GM18505 (cell line): ENCODE data around the gene CFAP90.

ENCODE experiments used
- ATAC-seq: cut with Tn5 transposase; IDR thresholded peaks from one replicate; pipeline ENCODE4 v1.9.1; 2021; ENCODE audit not compliant: unreplicated experiment
- POLR2A ChIP-seq: IDR thresholded peaks from 4 replicates; pipeline ENCODE4 v1.6.1; 2011; ENCODE audit warnings: borderline replicate concordance; ENCODE audit not compliant: insufficient read depth, insufficient read length; ENCODE audit errors: extremely low read depth

Gene CFAP90

DNA sequence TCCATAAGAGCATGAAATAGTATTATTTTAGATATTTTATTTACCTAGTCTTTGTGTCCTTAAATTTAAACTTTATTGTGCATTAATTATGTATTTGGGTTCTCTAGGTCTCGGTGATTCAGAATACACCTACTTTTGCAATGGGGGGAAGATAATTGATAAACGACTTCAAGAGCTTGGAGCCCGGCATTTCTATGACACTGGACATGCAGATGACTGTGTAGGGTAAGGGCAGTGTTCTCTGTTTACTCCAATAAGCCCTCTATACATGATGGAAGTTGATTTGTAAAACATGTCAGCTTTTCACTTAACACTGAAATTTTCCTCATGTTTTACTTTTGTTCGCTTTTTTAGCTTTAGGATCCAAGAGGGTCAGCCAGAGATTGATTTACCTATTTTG is 24.2 kb upstream of the CFAP90 start:
- no peak for TF ChIP-seq POLR2A
- no peak for ATAC-seq

DNA sequence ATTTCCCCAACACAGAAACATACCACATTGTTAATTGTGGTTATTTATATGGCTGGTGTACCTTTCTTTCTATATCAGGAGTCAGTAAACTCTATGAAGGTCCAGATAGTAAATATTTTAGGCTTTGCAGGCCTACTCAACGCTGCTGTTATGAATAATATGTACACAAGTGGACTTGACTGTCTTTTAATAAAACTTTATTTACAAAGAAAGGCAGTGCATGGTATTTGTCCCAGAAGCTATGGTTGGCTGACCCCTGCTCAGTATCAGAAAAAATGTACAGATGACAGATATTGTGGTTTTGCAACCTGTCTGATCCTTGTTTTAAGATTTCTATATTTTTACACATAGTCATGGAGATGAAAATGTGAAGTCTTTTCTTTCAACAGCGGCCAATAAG is 23.7 kb upstream of the CFAP90 start:
- ATAC-seq = no peak

GRCh38 chr5:7873216-7873615 is 22.3 kb upstream of the CFAP90 start:
- ATAC-seq = no peak
- no peak for TF ChIP-seq POLR2A

More for the DNA sequence above, 23.7 kb upstream of the CFAP90 start:
- TF ChIP-seq POLR2A = no peak

DNA sequence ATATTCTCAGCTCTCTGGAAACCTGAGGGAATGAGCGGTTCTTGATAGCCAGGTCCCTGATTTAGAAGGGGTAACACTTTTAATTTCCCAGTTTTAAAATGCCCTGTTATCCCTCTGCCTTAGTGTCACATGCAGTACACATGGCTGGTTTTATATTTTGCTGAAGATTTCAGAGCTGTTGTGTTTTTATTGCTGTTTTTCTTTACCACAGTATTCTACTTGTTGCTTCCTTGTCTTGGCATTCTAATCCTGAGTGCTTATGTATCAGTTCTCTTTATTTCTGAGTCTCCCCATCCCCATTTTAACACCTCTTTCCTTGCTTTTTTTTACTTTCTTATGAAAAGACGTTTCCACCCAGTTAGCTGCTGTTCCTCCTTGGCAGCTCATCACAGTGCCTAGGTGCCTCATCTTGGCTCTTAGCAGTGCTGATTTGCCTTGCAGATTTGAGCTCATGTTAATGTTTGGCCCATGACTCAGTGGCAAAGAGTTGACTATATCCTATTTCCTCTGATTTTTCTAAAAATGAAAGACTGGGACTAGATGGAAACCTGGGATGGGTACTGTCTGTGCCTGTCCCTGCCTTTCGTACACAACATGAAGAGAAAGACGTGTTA is 21.7 kb upstream of the CFAP90 start:
- no peak for TF ChIP-seq POLR2A

DNA sequence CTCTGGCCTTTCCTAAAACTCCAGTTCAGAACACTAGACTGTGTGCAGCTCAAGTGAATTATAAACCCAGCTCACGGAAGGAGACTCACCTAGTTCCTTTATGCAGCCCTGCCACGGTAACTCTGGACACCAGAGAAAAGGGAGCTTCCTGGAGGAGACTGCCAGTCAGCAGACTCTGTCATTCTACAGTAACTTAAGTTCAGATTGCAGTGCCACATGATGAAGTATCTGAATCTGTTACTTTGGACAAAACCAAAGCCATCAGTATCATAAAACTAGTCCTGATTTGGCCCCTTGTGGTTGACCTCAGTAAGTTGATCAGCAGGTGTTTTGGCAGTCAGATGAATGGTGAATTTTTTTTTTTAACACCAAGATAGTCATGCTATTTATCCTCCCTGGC is 20.7 kb upstream of the CFAP90 start:
- no peak for ATAC-seq
- TF ChIP-seq POLR2A = no peak

More for the DNA sequence above, 21.7 kb upstream of the CFAP90 start:
- ATAC-seq = no peak

DNA sequence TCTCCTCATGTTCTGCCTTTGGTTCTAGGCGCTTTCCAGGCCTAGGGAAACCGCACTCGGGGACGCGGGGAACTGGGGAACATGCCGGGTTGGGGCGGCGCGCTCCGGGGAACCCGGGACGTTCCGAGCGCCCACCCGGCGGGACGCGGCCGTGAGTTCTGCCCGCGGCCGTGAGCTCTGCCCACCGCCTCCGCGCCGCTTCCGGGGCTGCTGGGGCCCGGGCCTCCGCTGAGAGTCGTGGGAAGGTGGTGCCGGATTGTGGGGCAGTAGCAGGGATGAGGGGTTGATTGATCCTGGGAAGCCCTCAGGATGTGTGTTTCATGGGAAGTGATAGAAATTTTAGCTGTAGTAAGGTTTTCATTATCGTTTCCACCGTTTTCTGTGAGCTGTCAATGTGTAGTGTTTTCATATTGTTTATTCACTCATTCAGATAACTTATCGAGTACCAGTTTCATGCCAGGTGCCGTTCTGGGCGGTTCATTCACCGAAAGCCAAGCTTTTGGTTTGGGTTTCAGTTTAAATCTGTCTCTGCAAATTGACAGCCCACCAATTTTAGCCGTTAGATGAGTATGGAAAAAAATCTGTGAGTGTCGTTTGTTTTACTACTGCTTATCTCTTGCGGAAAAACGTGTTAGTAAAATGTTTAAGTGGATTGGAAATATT is 18.7 kb upstream of the CFAP90 start:
- no peak for TF ChIP-seq POLR2A
- ATAC-seq = peak; percentile 38

GRCh38 chr5:7868773-7869473 is 18.0 kb upstream of the CFAP90 start, which contains the start of the genes FASTKD3 and MTRR:
TSS of gene FASTKD3 (minus strand) at chr5:7869031. CDS start at chr5:7868083, 948 bp downstream.
TSS of gene MTRR (plus strand) at chr5:7869148. CDS start at chr5:7870795, 1,647 bp downstream.
- TF ChIP-seq POLR2A = peak; percentile 91
- peak; percentile 99 for ATAC-seq

- peak; percentile 0 for ATAC-seq
These were observed 17.5 kb upstream of the CFAP90 start for GRCh38 chr5:7868427-7868772.

GRCh38 chr5:7867260-7867659 is 16.3 kb upstream of the CFAP90 start:
- no peak for TF ChIP-seq POLR2A

More at GRCh38 chr5:7868427-7868772, 17.5 kb upstream of the CFAP90 start:
- TF ChIP-seq POLR2A = no peak

GRCh38 chr5:7866196-7866595 is 15.3 kb upstream of the CFAP90 start:
- TF ChIP-seq POLR2A = no peak
- no peak for ATAC-seq

More at GRCh38 chr5:7867260-7867659, 16.3 kb upstream of the CFAP90 start:
- ATAC-seq = no peak

DNA sequence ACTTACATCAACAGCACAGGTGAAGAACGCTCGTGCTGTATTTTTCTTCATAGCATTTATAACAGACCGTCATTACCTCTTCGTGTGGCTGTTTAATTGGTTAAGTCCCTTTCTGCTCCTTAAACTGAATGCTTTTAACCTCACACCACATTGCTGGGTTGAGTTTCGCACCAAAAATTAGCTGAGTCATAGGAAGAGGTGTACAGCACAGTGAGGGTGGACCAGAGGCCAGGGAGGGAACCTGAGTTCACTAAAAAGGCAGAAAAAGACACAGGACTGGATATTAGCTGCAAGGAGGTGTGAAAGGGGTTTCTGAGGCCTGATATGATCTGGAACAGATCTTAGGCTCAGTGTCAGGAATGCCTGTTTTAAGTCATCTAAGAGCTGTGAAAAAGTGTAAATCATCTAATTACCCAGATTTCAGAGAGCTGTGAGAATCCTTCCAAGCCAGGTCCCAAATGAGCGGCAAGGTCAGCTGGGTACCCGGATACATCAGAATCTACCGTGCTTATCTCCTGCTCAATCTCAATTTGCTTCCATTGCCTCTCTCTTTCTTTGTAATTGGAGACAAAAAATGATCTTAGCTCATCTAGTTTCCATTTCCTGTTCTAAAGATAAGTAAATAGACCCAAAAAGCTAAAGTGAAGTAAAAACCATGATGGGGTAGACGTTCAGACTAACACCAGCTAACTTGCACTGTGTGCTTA is 7.1 kb upstream of the CFAP90 start:
- ATAC-seq = no peak

DNA sequence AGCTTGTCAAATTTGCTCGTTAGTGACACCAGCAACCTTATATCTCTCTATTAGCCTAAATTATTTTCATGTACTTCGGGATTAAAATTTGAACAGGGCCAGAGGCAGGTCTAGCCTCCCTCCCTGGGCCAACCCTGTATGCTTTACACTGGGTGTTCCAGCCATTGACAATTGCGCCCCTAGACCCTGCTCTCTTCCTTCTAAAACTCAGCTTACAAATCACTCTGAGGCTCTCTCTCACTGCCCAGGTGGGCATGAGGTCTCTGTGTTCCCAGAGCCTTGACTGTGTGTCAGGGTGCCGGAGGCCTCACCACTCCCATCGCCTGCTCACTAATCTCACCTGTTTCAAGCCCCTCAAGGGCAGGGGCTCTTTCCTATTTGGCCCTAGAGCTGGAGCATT is 6.4 kb upstream of the CFAP90 start:
- TF ChIP-seq POLR2A = no peak
- no peak for ATAC-seq

More for the DNA sequence above, 7.1 kb upstream of the CFAP90 start:
- no peak for TF ChIP-seq POLR2A

DNA sequence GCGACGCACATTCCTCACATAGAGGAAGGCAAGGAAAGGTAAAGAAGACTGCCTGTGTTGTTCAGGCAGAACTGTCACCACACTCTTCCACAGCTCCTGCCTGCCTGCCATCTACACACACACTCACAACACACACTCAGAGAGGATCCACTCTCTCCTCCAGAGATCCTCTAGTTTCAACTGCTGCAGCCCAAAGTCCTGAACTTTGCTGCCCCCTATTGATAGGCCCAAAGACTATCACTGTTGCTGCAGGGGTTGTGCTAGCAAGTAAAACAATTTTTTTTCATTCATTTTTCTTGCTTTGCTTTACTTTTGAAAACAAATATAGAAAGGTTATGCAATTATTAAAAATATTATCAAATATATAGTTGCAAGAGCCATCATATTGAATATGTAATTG is 5.9 kb upstream of the CFAP90 start:
- TF ChIP-seq POLR2A = no peak

More for the DNA sequence above, 5.9 kb upstream of the CFAP90 start:
- ATAC-seq = peak; percentile 54
